C4-2B (cell line): ENCODE results near the gene DPYSL4.

Experiments
- H3K27ac ChIP-seq: fragments of 450-650 bp; 2 replicates; pipeline ENCODE4 v1.5.1; 2017
- ZFX ChIP-seq: fragments of 450-650 bp; IDR thresholded peaks from 2 replicates; pipeline ENCODE4 v1.6.1; 2017
- TF ChIP-seq, protein P1 (sequence below): fragments of 450-650 bp; conservative IDR thresholded peaks from 2 replicates; pipeline ENCODE4 v1.5.1; 2017; ENCODE audit warnings: mild to moderate bottlenecking

DPYSL4 gene

DNA sequence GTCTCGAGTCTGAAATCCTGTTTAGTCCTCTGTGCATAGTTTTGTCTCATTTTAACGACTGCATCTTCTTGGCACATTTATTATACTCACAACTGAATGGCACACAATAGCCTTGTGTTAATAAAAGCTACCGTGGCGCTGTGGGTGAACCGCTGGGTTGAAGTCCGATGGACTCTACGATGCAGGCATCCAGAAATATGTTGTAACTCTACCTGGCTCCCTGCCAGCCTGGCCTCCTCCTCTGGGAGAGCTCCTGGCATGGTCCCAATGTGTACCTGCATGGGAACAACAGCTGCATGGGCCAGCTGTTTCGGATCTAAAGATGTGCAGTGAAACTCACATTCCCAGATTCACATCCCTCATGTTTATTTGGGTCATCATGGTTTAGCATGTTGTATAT, 3.7 kb upstream of the DPYSL4 start:
- TF ChIP-seq ZFX: no peak
- TF ChIP-seq, protein P1, sequence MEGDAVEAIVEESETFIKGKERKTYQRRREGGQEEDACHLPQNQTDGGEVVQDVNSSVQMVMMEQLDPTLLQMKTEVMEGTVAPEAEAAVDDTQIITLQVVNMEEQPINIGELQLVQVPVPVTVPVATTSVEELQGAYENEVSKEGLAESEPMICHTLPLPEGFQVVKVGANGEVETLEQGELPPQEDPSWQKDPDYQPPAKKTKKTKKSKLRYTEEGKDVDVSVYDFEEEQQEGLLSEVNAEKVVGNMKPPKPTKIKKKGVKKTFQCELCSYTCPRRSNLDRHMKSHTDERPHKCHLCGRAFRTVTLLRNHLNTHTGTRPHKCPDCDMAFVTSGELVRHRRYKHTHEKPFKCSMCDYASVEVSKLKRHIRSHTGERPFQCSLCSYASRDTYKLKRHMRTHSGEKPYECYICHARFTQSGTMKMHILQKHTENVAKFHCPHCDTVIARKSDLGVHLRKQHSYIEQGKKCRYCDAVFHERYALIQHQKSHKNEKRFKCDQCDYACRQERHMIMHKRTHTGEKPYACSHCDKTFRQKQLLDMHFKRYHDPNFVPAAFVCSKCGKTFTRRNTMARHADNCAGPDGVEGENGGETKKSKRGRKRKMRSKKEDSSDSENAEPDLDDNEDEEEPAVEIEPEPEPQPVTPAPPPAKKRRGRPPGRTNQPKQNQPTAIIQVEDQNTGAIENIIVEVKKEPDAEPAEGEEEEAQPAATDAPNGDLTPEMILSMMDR: no peak
- no peak overlapping the region for H3K27ac ChIP-seq

DNA sequence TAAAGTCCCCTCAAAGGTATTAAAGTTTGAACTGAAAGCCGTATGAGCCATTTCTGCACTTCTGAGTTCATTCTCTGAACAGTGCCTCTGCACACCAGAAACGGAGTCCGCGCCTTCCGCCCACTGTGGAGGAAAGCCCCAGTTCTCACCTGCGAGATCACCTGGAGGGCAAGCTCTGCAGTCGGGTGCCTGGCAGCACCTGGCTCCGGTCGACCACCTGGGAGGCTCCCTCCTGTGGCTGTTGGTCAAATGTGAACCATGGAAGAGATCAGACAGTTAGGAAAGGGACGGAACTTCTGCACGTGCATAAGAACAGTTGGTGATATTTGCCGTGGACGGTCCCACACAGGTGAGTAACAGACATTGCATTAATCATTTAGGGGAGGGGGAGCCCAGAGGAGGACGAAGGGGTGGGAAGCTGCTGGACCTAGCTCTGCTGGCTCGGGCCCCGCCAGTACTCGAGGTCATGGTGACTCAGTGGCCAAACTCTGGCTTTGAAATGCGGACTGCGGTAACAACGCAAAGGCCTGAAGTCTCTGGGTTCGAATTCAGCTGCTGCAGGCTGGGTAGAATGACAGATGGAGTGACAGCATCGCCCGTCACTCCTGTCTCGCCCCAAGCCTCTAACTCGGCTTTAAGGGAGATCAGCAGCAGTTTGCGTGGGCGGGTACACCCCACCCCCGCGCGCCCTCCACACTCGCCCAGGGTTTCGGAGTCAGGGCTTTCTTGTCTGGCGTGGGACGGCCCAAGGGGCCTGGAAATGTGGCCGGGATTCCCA, 1.7 kb upstream of the DPYSL4 start:
- no peak overlapping the region for H3K27ac ChIP-seq
- no peak for TF ChIP-seq ZFX
- TF ChIP-seq, protein P1: no peak

DNA sequence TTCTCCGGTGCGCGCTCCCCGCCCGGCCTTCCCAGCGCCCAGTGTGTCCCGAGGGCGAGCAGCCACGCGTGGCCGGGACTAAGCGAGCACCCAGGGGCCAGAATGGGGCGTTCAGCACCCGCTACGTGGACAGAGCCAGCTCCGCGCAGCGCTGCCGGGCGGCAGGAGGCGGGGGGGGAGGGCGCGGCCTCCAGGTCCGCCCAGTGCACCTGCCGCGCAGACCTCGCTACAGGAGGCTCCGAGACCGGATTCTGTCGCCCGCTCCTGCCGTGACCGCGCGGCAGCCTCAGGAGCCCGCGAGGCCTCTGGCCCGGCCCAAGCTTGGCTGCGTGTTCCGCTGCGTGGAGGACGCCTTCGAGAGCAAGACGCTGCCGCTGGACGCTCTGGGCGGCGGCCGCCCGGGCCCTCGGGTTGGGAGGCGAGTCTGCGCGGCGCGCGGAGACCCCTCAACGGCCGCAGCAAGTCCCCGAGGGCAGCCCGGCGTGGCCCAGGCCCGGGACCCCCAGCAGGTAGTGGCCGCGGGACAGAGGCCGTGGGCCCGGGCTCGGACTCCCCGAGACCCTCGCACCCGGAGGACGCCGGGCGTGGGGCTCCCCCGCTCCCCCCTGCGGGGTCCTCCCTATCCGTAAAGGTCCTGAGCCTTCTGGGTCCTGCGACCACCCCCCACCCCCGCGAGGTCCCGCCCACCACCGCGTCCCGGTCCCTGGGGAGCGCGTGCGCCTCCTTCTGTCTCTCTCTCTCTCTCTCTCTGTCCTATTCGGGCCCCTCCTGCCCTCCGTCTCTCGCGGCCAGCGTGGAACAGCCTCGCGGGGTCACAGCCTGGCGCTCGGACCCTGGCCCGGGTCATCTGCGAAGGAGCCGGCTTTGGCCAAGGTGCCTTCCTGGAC, 904 bp upstream of the DPYSL4 start:
- TF ChIP-seq, protein P1: no peak
- TF ChIP-seq ZFX: no peak
- H3K27ac ChIP-seq: no peak overlapping the region

DNA sequence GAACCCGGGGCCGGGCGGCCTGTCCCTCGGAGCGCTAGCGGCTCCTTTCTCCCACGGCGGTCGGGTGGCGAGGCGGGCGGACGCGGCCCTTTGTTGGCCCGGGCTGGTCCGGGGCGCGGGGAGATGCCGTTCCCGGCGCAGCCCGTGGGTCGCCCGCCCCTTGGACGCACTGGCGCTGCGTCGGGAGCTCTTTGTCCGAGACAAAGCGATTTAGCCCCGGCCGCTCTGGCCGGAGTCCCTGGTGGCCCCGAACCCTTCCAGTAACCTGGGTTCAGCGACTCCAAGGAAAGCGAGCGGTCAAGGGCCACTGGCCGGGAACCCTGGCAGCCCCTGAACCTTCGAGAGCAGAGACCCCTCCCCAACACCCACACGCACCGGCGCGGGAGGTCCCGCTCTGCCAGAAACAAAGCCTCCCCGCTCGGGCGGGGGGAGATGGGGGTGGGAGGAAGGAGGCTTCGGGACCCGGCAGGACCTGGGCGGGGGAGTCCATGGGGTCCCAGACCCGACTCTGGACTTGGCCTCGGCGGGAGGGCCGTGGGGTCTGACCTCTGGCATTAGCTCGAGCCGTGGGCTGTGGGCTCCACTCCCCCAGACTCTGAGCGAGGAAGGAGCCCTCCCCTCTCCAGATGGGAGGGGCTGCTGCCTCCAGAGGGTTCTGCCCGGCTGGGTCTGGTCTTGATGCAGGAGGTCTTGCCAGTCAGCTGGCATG, 836 bp downstream of the DPYSL4 start:
- H3K27ac ChIP-seq: no peak overlapping the region
- TF ChIP-seq ZFX: no peak
- TF ChIP-seq, protein P1: no peak

- TF ChIP-seq, protein P1: no peak
- no peak for TF ChIP-seq ZFX
- H3K27ac ChIP-seq: no peak overlapping the region
Measured at GRCh38 chr10:132188331-132188730, 1.6 kb downstream of the DPYSL4 start.

- no peak overlapping the region for H3K27ac ChIP-seq
- TF ChIP-seq ZFX: no peak
- TF ChIP-seq, protein P1: no peak
Measured at GRCh38 chr10:132189016-132189415, 2.3 kb downstream of the DPYSL4 start.
